ENCODE results near the gene PPP1R13B.

PPP1R13B gene

GRCh38 chr14:103871596-103872480, 24.5 kb upstream of the PPP1R13B start:
- peak overlapping the region; percentile 15 to 21 for H3K4me3 ChIP-seq (replicated peaks in 1 of 2; ENCODE audit: low read depth in 2 of 2, low read length in 2 of 2)
- peak in 1 of 2 donors; percentile 15 for DNase-seq (ENCODE audit: low read depth in 2 of 2)
- TF ChIP-seq CTCF (IDR thresholded peaks at IDR 0.05; ENCODE audit: low read depth, low read length), result no peak

- H3K4me3 ChIP-seq (replicated peaks in 1 of 2; ENCODE audit: low read depth in 2 of 2, low read length in 2 of 2), result no peak overlapping the region
- no peak for TF ChIP-seq CTCF (IDR thresholded peaks at IDR 0.05; ENCODE audit: low read depth, low read length)
- no peak for DNase-seq (ENCODE audit: low read depth in 2 of 2)
Observed at GRCh38 chr14:103870891-103871595, 23.7 kb upstream of the PPP1R13B start.

GRCh38 chr14:103870144-103870876, 22.9 kb upstream of the PPP1R13B start:
- TF ChIP-seq CTCF (IDR thresholded peaks at IDR 0.05; ENCODE audit: low read depth, low read length), result no peak
- no peak for DNase-seq (ENCODE audit: low read depth in 2 of 2)
- no peak overlapping the region for H3K4me3 ChIP-seq (replicated peaks in 1 of 2; ENCODE audit: low read depth in 2 of 2, low read length in 2 of 2)

GRCh38 chr14:103869406-103870143, 22.2 kb upstream of the PPP1R13B start:
- DNase-seq (ENCODE audit: low read depth in 2 of 2), result no peak
- no peak overlapping the region for H3K4me3 ChIP-seq (replicated peaks in 1 of 2; ENCODE audit: low read depth in 2 of 2, low read length in 2 of 2)
- no peak for TF ChIP-seq CTCF (IDR thresholded peaks at IDR 0.05; ENCODE audit: low read depth, low read length)

- no peak overlapping the region for H3K4me3 ChIP-seq (replicated peaks in 1 of 2; ENCODE audit: low read depth in 2 of 2, low read length in 2 of 2)
- no peak for TF ChIP-seq CTCF (IDR thresholded peaks at IDR 0.05; ENCODE audit: low read depth, low read length)
- no peak for DNase-seq (ENCODE audit: low read depth in 2 of 2)
Observed at GRCh38 chr14:103868242-103868897, 21.0 kb upstream of the PPP1R13B start.
